ENCODE data around the gene OSBPL5.

Gene OSBPL5

DNA sequence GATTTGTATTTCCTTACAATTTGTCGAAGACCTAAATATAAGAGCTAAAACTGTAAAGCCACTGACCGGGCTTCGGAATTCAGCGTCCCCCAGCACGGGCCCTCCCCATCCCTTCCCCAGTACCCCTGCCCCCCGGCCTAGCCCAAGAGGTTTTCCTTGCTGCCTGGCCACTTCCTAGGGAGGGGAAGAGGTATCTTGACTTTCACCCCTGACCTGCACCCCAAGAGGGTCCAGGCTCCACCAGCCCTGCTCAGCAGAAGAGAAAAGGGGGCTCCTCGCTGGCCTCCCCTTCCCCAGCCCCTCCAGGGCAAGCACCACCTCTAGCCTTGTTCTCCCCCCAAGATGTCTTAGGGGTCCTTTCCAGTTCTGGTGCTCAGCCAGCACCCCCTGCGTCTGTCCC, 81.8 kb downstream of the OSBPL5 start:
- Histone ChIP-seq H3K4me3 (replicated peaks; ENCODE audit: low read depth, low read length) (no peak overlapping the region), H3K27me3 (replicated peaks; ENCODE audit: control insufficient read depth, insufficient read depth, low read length) (no peaks in the 10 kb centered on the region; the same call in 1 of the 2 replicates), H3K36me3 (ENCODE audit: control insufficient read depth, insufficient read depth, low read length) (no peaks in the 10 kb centered on the region)
- DNase-seq (ENCODE audit: extremely low read depth, insufficient read length) = no peak
- TF ChIP-seq, protein P1, sequence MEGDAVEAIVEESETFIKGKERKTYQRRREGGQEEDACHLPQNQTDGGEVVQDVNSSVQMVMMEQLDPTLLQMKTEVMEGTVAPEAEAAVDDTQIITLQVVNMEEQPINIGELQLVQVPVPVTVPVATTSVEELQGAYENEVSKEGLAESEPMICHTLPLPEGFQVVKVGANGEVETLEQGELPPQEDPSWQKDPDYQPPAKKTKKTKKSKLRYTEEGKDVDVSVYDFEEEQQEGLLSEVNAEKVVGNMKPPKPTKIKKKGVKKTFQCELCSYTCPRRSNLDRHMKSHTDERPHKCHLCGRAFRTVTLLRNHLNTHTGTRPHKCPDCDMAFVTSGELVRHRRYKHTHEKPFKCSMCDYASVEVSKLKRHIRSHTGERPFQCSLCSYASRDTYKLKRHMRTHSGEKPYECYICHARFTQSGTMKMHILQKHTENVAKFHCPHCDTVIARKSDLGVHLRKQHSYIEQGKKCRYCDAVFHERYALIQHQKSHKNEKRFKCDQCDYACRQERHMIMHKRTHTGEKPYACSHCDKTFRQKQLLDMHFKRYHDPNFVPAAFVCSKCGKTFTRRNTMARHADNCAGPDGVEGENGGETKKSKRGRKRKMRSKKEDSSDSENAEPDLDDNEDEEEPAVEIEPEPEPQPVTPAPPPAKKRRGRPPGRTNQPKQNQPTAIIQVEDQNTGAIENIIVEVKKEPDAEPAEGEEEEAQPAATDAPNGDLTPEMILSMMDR (IDR thresholded peaks at IDR 0.05; ENCODE audit: insufficient read depth, low read length, poor library complexity, severe bottlenecking) = no peak

GRCh38 chr11:3081386-3081751, 83.7 kb downstream of the OSBPL5 start:
- Histone ChIP-seq H3K4me3 (replicated peaks; ENCODE audit: low read depth, low read length) (no peak overlapping the region), H3K27me3 (replicated peaks; ENCODE audit: control insufficient read depth, insufficient read depth, low read length) (no peaks in the 10 kb centered on the region; the same call in 1 of the 2 replicates), H3K36me3 (ENCODE audit: control insufficient read depth, insufficient read depth, low read length) (no peaks in the 10 kb centered on the region)
- no peak for DNase-seq (ENCODE audit: extremely low read depth, insufficient read length)
- TF ChIP-seq, protein P1 (IDR thresholded peaks at IDR 0.05; ENCODE audit: insufficient read depth, low read length, poor library complexity, severe bottlenecking) = no peak

DNA sequence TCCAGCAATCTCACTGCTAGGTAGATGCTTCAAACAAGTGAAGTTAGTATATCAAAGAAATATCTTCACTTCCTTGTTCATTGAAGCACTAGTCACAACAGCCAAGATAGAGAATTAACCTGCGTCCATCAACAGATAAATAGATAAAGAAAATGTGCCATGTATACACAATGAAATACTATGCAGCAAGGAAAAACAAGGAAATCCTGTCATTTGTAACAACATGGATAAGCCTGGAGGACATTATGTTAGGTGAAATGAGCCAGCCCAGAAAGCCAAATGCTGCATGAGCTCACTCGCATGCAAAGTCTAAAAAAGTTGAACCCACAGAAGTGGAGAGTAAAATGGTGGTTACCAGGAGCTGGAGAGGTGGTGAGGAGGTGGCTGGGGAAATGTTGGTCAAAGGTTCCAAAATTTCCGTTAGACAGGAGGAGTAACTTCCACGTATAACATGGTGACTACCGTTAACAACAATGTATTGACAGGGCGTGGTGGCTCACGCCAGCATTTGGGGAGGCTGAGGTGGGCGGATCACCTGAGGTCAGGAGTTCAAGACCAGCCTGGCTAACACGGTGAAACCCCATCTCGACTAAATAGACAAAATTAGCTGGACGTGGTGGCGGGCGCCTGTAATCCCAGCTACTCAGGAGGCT, 84.3 kb downstream of the OSBPL5 start:
- Histone ChIP-seq H3K4me3 (replicated peaks; ENCODE audit: low read depth, low read length) (no peak overlapping the region), H3K27me3 (replicated peaks; ENCODE audit: control insufficient read depth, insufficient read depth, low read length) (no peaks in the 10 kb centered on the region; the same call in 1 of the 2 replicates), H3K36me3 (ENCODE audit: control insufficient read depth, insufficient read depth, low read length) (no peaks in the 10 kb centered on the region)
- TF ChIP-seq, protein P1 (IDR thresholded peaks at IDR 0.05; ENCODE audit: insufficient read depth, low read length, poor library complexity, severe bottlenecking) = no peak
- no peak for DNase-seq (ENCODE audit: extremely low read depth, insufficient read length)

- no peaks in the 10 kb centered on the region for H3K36me3 ChIP-seq (ENCODE audit: control insufficient read depth, insufficient read depth, low read length)
- no peak overlapping the region for H3K4me3 ChIP-seq (replicated peaks; ENCODE audit: low read depth, low read length)
- TF ChIP-seq, protein P1 (IDR thresholded peaks at IDR 0.05; ENCODE audit: insufficient read depth, low read length, poor library complexity, severe bottlenecking) = no peak
- H3K27me3 ChIP-seq (replicated peaks; ENCODE audit: control insufficient read depth, insufficient read depth, low read length) = peaks cover under 1% of the 10 kb centered on the region
- DNase-seq (ENCODE audit: extremely low read depth, insufficient read length) = no peak
Observed at GRCh38 chr11:3080104-3080503, 85.0 kb downstream of the OSBPL5 start.

DNA sequence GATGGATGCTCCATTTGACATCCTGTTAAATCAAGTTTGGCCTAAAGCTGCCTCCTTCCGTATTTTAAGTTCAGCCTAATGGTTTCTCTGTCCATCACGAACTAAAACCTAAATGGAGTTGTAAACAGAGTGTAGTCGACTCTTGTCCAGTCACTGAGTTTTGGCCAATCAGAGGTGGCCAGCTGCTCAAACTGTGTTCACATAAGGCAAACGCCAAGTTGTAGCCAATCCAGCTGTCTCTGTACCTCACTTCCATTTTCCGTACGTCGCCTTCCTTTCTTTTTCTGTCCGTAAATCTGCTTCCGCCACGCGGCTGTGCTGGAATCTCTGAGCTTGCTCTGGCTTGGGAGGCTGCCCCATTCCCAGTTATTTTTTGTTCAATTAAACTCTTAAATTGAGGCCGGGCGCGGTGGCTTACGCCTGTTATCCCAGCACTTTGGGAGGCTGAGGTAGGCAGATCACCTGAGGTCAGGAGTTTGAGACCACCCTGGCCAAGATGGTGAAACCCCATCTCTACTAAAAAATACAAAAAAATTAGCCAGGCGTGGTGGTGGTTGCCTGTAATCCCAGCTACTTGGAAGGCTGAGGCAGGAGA, 87.2 kb downstream of the OSBPL5 start:
- H3K4me3 ChIP-seq (replicated peaks; ENCODE audit: low read depth, low read length) = no peak overlapping the region
- peaks cover 3% of the 10 kb centered on the region for H3K27me3 ChIP-seq (replicated peaks; ENCODE audit: control insufficient read depth, insufficient read depth, low read length)
- no peaks in the 10 kb centered on the region for H3K36me3 ChIP-seq (ENCODE audit: control insufficient read depth, insufficient read depth, low read length)
- DNase-seq (ENCODE audit: extremely low read depth, insufficient read length) = no peak
- TF ChIP-seq, protein P1 (IDR thresholded peaks at IDR 0.05; ENCODE audit: insufficient read depth, low read length, poor library complexity, severe bottlenecking) = no peak

Measured in GM06990 (cell line).